Loucy (cell line): ENCODE measurements around the gene GLT8D1.

ENCODE experiments used
- H2AFZ ChIP-seq: fragments of 200-600 bp; sonication (generic); 2 replicates; pipeline ENCODE4 v1.6.0; 2016; ENCODE audit warnings: antibody characterized with exemption, mild to moderate bottlenecking, low read length, moderate library complexity
- H3F3A ChIP-seq: fragments of 200-600 bp; 2 replicates; pipeline ENCODE4 v1.6.0; 2016; ENCODE audit warnings: antibody characterized with exemption, low read depth, mild to moderate bottlenecking
- H3K27me3 ChIP-seq: fragments of 200-600 bp; sonication (generic); 2 replicates; pipeline ENCODE4 v1.6.1; 2014; ENCODE audit warnings: low read length, mild to moderate bottlenecking; ENCODE audit not compliant: insufficient read depth, poor library complexity, severe bottlenecking
- H3K36me3 ChIP-seq: fragments of 200-600 bp; sonication (generic); 2 replicates; pipeline ENCODE4 v1.6.1; 2016; ENCODE audit warnings: low read length; ENCODE audit not compliant: insufficient read depth
- H3K4me1 ChIP-seq: fragments of 200-600 bp; sonication (generic); 2 replicates; pipeline ENCODE4 v1.5.1; 2014; ENCODE audit warnings: low read length, mild to moderate bottlenecking; ENCODE audit not compliant: insufficient read depth, poor library complexity, severe bottlenecking
- H3K4me2 ChIP-seq: fragments of 200-600 bp; sonication (generic); 2 replicates; pipeline ENCODE4 v1.6.0; 2014; ENCODE audit warnings: antibody characterized with exemption, low read length, low read depth, mild to moderate bottlenecking; ENCODE audit not compliant: poor library complexity, severe bottlenecking
- H3K4me3 ChIP-seq: fragments of 200-600 bp; sonication (generic); 2 replicates; pipeline ENCODE4 v1.5.1; 2014; ENCODE audit warnings: low read length, mild to moderate bottlenecking, mixed read lengths; ENCODE audit not compliant: poor library complexity, severe bottlenecking
- H3K79me2 ChIP-seq: fragments of 200-600 bp; sonication (generic); 2 replicates; pipeline ENCODE4 v1.6.1; 2014; ENCODE audit warnings: low read length; ENCODE audit not compliant: insufficient read depth
- H3K9ac ChIP-seq: fragments of 200-600 bp; sonication (generic); 2 replicates; pipeline ENCODE4 v1.6.0; 2014; ENCODE audit warnings: mild to moderate bottlenecking, low read depth, low read length, moderate library complexity; ENCODE audit not compliant: poor library complexity, severe bottlenecking
- H3K9me2 ChIP-seq: fragments of 200-600 bp; sonication (generic); replicated peaks from 2 replicates; pipeline ENCODE4 v1.6.1; 2016; ENCODE audit warnings: low read depth, low read length, mixed read lengths
- H3K9me3 ChIP-seq: fragments of 200-600 bp; sonication (generic); 2 replicates; pipeline ENCODE4 v1.6.1; 2014; ENCODE audit warnings: mild to moderate bottlenecking, antibody characterized with exemption, low read length, low read depth; ENCODE audit not compliant: insufficient read depth
- H4K20me1 ChIP-seq: fragments of 200-600 bp; sonication (generic); 2 replicates; pipeline ENCODE4 v1.6.0; 2014; ENCODE audit warnings: antibody characterized with exemption, low read length, mild to moderate bottlenecking; ENCODE audit not compliant: insufficient read depth, poor library complexity, severe bottlenecking
- CTCF ChIP-seq: fragments of 200-600 bp; sonication (generic); conservative IDR thresholded peaks from 2 replicates; pipeline ENCODE4 v1.5.1; 2014; ENCODE audit warnings: mild to moderate bottlenecking, antibody characterized with exemption, low read length
- EZH2phosphoT487 ChIP-seq: fragments of 200-600 bp; IDR thresholded peaks from 2 replicates; pipeline ENCODE4 v1.6.1; 2018; ENCODE audit warnings: antibody characterized with exemption, mild to moderate bottlenecking, moderate library complexity, borderline replicate concordance

The GLT8D1 gene

GRCh38 chr3:52671676-52672075, 33.9 kb downstream of the GLT8D1 start:
- TF ChIP-seq EZH2phosphoT487 (no peak), CTCF (no peak)
- H3K36me3 ChIP-seq: peaks cover 48% of the 10 kb centered on the region; the same call in 1 of the 2 replicates
- H4K20me1 ChIP-seq: no peaks in the 10 kb centered on the region
- no peak overlapping the region for H3K9ac ChIP-seq
- no peaks in the 10 kb centered on the region for H3K27me3 ChIP-seq
- H2AFZ ChIP-seq: no peak overlapping the region
- H3K9me3 ChIP-seq: no peaks in the 10 kb centered on the region
- peak overlapping the region; percentile 39 for H3K4me2 ChIP-seq
- peak overlapping the region; percentile 11 for H3K4me3 ChIP-seq
- peaks cover 20% of the 10 kb centered on the region for H3K4me1 ChIP-seq
- no peaks in the 10 kb centered on the region for H3K9me2 ChIP-seq
- peaks cover 10% of the 10 kb centered on the region; the same call in 1 of the 2 replicates for H3K79me2 ChIP-seq
- H3F3A ChIP-seq: no peaks in the 10 kb centered on the region

GRCh38 chr3:52670621-52671521, 34.7 kb downstream of the GLT8D1 start:
- no peaks in the 10 kb centered on the region for H3K27me3 ChIP-seq
- peaks cover 10% of the 10 kb centered on the region; the same call in 1 of the 2 replicates for H3K79me2 ChIP-seq
- H3F3A ChIP-seq: no peaks in the 10 kb centered on the region
- H3K9ac ChIP-seq: no peak overlapping the region
- H3K36me3 ChIP-seq: peaks cover 48% of the 10 kb centered on the region; the same call in 1 of the 2 replicates
- peak overlapping the region; percentile 39 for H3K4me2 ChIP-seq
- no peaks in the 10 kb centered on the region for H3K9me3 ChIP-seq
- H3K4me1 ChIP-seq: peaks cover 20% of the 10 kb centered on the region
- H4K20me1 ChIP-seq: no peaks in the 10 kb centered on the region
- no peak for TF ChIP-seq CTCF
- TF ChIP-seq EZH2phosphoT487: no peak
- H2AFZ ChIP-seq: no peak overlapping the region
- H3K9me2 ChIP-seq: no peaks in the 10 kb centered on the region
- H3K4me3 ChIP-seq: peak overlapping the region; percentile 11

- no peak overlapping the region for H2AFZ ChIP-seq
- TF ChIP-seq EZH2phosphoT487 (no peak), CTCF (no peak)
- H3K9me2 ChIP-seq: no peaks in the 10 kb centered on the region
- H3K9me3 ChIP-seq: no peaks in the 10 kb centered on the region
- H3K79me2 ChIP-seq: no peaks in the 10 kb centered on the region
- H3K36me3 ChIP-seq: peaks cover 78% of the 10 kb centered on the region
- no peak overlapping the region for H3K4me2 ChIP-seq
- H3F3A ChIP-seq: no peaks in the 10 kb centered on the region
- H3K4me3 ChIP-seq: no peak overlapping the region
- no peaks in the 10 kb centered on the region for H3K4me1 ChIP-seq
- H3K27me3 ChIP-seq: no peaks in the 10 kb centered on the region
- H4K20me1 ChIP-seq: no peaks in the 10 kb centered on the region
- no peak overlapping the region for H3K9ac ChIP-seq
Observed at GRCh38 chr3:52663098-52663497, 42.5 kb downstream of the GLT8D1 start.
